H9 (cell line): ENCODE measurements around the gene CDH19. TPM values are rescaled to one million over a fixed set of nuclear protein-coding genes. Genes with fewer than 3 reads are reported as not detected.
A peak's percentile ranks its signal among the peaks of the same experiment; 100 is the strongest.

ENCODE experiments used
- DNase-seq: peaks from one replicate; pipeline ENCODE4 v3.0.0-alpha.2; 2017
- H2AFZ ChIP-seq: one replicate; pipeline ENCODE4 v1.6.1; 2013; ENCODE audit warnings: mild to moderate bottlenecking, low read length, control low read depth, moderate library complexity
- H2AK5ac ChIP-seq: 2 replicates; pipeline ENCODE4 v1.6.1; 2013; ENCODE audit warnings: low read length, control low read depth, mixed read lengths; ENCODE audit not compliant: insufficient read length
- H2BK120ac ChIP-seq: one replicate; pipeline ENCODE4 v1.6.1; 2013; ENCODE audit warnings: low read depth, mild to moderate bottlenecking, low read length, control low read depth, inconsistent platforms; ENCODE audit not compliant: poor library complexity, severe bottlenecking
- H2BK12ac ChIP-seq: 2 replicates; pipeline ENCODE4 v1.6.1; 2013; ENCODE audit warnings: low read length, control low read depth, mixed read lengths, low read depth; ENCODE audit not compliant: insufficient read length
- H2BK15ac ChIP-seq: 2 replicates; pipeline ENCODE4 v1.6.1; 2013; ENCODE audit warnings: low read depth, low read length, control low read depth
- H2BK20ac ChIP-seq: one replicate; pipeline ENCODE4 v1.6.1; 2013; ENCODE audit warnings: low read depth, mild to moderate bottlenecking, low read length, control low read depth, inconsistent platforms; ENCODE audit not compliant: poor library complexity, severe bottlenecking
- H2BK5ac ChIP-seq: 2 replicates; pipeline ENCODE4 v1.6.1; 2013; ENCODE audit warnings: low read length, control low read depth, mixed read lengths; ENCODE audit not compliant: insufficient read length
- H3K14ac ChIP-seq: 2 replicates; pipeline ENCODE4 v1.6.1; 2013; ENCODE audit warnings: low read length, control low read depth; ENCODE audit not compliant: insufficient read depth
- H3K18ac ChIP-seq: 2 replicates; pipeline ENCODE4 v1.6.1; 2013; ENCODE audit warnings: low read depth, mild to moderate bottlenecking, mixed read lengths, low read length, control low read depth; ENCODE audit not compliant: insufficient read length
- H3K23ac ChIP-seq: 2 replicates; pipeline ENCODE4 v1.6.1; 2013; ENCODE audit warnings: low read length, control low read depth, mixed read lengths, low read depth; ENCODE audit not compliant: insufficient read length
- H3K23me2 ChIP-seq: 2 replicates; pipeline ENCODE4 v1.6.1; 2013; ENCODE audit warnings: low read depth, mild to moderate bottlenecking, mixed read lengths, low read length, control low read depth; ENCODE audit not compliant: insufficient read length, poor library complexity, severe bottlenecking
- H3K27ac ChIP-seq: 2 replicates; pipeline ENCODE4 v1.5.1; 2013; ENCODE audit warnings: low read length, control low read depth, mixed read lengths, low read depth; ENCODE audit not compliant: insufficient read length
- H3K27me3 ChIP-seq: 2 replicates; pipeline ENCODE4 v1.6.1; 2013; ENCODE audit warnings: low read length, control low read depth, inconsistent platforms; ENCODE audit not compliant: insufficient read depth
- H3K4ac ChIP-seq: 2 replicates; pipeline ENCODE4 v1.6.1; 2013; ENCODE audit warnings: low read depth, mild to moderate bottlenecking, control low read depth, inconsistent platforms, low read length, moderate library complexity
- H3K4me1 ChIP-seq: 2 replicates; pipeline ENCODE4 v1.6.1; 2013; ENCODE audit warnings: low read length, control low read depth, inconsistent platforms; ENCODE audit not compliant: insufficient read depth
- H3K4me2 ChIP-seq: 2 replicates; pipeline ENCODE4 v1.6.1; 2013; ENCODE audit warnings: low read length, control low read depth, mixed read lengths; ENCODE audit not compliant: insufficient read length, insufficient read depth
- H3K56ac ChIP-seq: 2 replicates; pipeline ENCODE4 v1.6.1; 2013; ENCODE audit warnings: low read depth, mild to moderate bottlenecking, mixed read lengths, low read length, control low read depth; ENCODE audit not compliant: insufficient read length
- H3K79me1 ChIP-seq: 2 replicates; pipeline ENCODE4 v1.6.1; 2013; ENCODE audit warnings: low read depth, mild to moderate bottlenecking, moderate library complexity, low read length, control low read depth, inconsistent platforms; ENCODE audit not compliant: insufficient read depth, poor library complexity, severe bottlenecking
- H3K79me2 ChIP-seq: 2 replicates; pipeline ENCODE4 v1.6.1; 2013; ENCODE audit warnings: low read length, control low read depth, inconsistent platforms; ENCODE audit not compliant: insufficient read depth
- H3K9ac ChIP-seq: 2 replicates; pipeline ENCODE4 v1.6.1; 2013; ENCODE audit warnings: low read length, control low read depth, mixed read lengths; ENCODE audit not compliant: insufficient read length; ENCODE audit errors: extremely low read depth
- H3K9me3 ChIP-seq: one replicate; pipeline ENCODE4 v1.6.1; 2013; ENCODE audit warnings: low read depth, low read length, inconsistent platforms; ENCODE audit not compliant: control insufficient read depth
- H3T11ph ChIP-seq: one replicate; pipeline ENCODE4 v1.6.1; 2013; ENCODE audit warnings: mild to moderate bottlenecking, low read length, control low read depth, inconsistent platforms
- H4K20me1 ChIP-seq: one replicate; pipeline ENCODE4 v1.6.1; 2013; ENCODE audit not compliant: control insufficient read depth, insufficient read length, insufficient read depth
- H4K5ac ChIP-seq: 2 replicates; pipeline ENCODE4 v1.6.1; 2013; ENCODE audit warnings: low read depth, mild to moderate bottlenecking, mixed read lengths, low read length, control low read depth; ENCODE audit not compliant: insufficient read length
- H4K8ac ChIP-seq: replicated peaks from 2 replicates; pipeline ENCODE4 v1.6.1; 2013; ENCODE audit warnings: low read length, control low read depth, mixed read lengths, low read depth; ENCODE audit not compliant: insufficient read length
- H4K91ac ChIP-seq: 2 replicates; pipeline ENCODE4 v1.6.1; 2013; ENCODE audit warnings: low read depth, mild to moderate bottlenecking, moderate library complexity, mixed read lengths, low read length, control low read depth; ENCODE audit not compliant: insufficient read length
- H3K27ac Mint-ChIP-seq, 3 experiments: 2 replicates in 2 of 3; 3 replicates in 1 of 3; pipeline ENCODE4 v1.8.0; 2020 to 2021; ENCODE audit warnings: mixed read lengths in 3 of 3, mild to moderate bottlenecking in 1 of 3, moderate library complexity in 1 of 3
- H3K27me3 Mint-ChIP-seq: 2 replicates; pipeline ENCODE4 v1.8.0; 2021; ENCODE audit warnings: low read depth, mild to moderate bottlenecking, moderate library complexity, mixed read lengths
- H3K36me3 Mint-ChIP-seq, 3 experiments: 2 replicates in 2 of 3; 3 replicates in 1 of 3; pipeline ENCODE4 v1.8.0; 2020 to 2021; ENCODE audit warnings: low read depth in 3 of 3, mixed read lengths in 3 of 3; ENCODE audit not compliant: insufficient read depth in 1 of 3
- H3K4me1 Mint-ChIP-seq, 2 experiments: 2 replicates each; pipeline ENCODE4 v1.8.0; 2020; ENCODE audit warnings: mixed read lengths in 2 of 2
- H3K4me3 Mint-ChIP-seq, 2 experiments: 2 replicates in 1 of 2; 3 replicates in 1 of 2; pipeline ENCODE4 v1.8.0; 2020 to 2021; ENCODE audit warnings: mild to moderate bottlenecking in 2 of 2, mixed read lengths in 2 of 2, moderate library complexity in 1 of 2
- H3K9me3 Mint-ChIP-seq, 2 experiments: 2 replicates in 1 of 2; 3 replicates in 1 of 2; pipeline ENCODE4 v1.8.0; 2020; ENCODE audit warnings: mild to moderate bottlenecking in 2 of 2, mixed read lengths in 2 of 2, moderate library complexity in 1 of 2
- WGBS: extraction: QIAGEN DNeasy Blood & Tissue Kit; methylation state at CpG from one replicate; pipeline ENCODE4 v1.1.7; 2013; ENCODE audit warnings: missing lambda C conversion rate, low lambda C conversion rate, mixed read lengths; ENCODE audit not compliant: insufficient read length; ENCODE audit errors: extremely low coverage; 5-methylcytosine and 5-hydroxymethylcytosine counted together
- total RNA-seq: library from RNA; stranded (reverse); gene quantifications from 2 replicates; pipeline ENCODE4 v1.2.1, GENCODE V29; 2021
- TF ChIP-seq, protein P1 (sequence below): fragments of 200-600 bp; sonication (generic); conservative IDR thresholded peaks from 3 replicates; pipeline ENCODE4 v1.8.0; 2021; ENCODE audit warnings: antibody characterized with exemption, mild to moderate bottlenecking

The CDH19 gene
- total RNA-seq, 1 experiment from 2014 or later, result not detected

DNA sequence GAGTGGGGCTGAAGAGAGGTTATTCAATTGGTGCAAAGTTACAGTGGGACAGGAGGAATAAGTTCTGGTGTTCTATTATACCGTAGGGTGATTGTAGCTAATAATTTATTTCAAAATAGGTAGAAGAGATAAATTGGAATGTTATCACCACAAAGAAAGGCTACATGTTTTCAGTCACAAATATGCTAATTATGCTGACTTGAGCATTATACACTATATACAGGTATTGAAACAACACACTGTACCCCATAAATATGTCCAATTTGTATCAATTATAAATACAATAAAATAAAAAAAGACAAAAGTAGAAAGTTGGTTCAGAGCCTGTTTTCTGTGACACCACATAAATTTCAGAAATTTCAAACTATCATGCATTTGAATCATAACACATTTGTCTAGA, 97.7 kb downstream of the CDH19 start:
- Mint-ChIP-seq H3K4me1 (peaks cover 9 to 11% of the 10 kb centered on the region in 2 experiments), H3K27me3 (no peaks in the 10 kb centered on the region), H3K27ac (peak overlapping the region in 1 of 3 experiments; percentile 4; a peak in 1 of 7 replicates), H3K36me3 (no peaks in the 10 kb centered on the region), H3K9me3 (no peaks in the 10 kb centered on the region), H3K4me3 (no peak overlapping the region)
- H4K91ac ChIP-seq, result no peak overlapping the region
- H3T11ph ChIP-seq, result no peak overlapping the region
- no peak overlapping the region for H2BK20ac ChIP-seq
- H3K27me3 ChIP-seq, result no peaks in the 10 kb centered on the region
- no peak overlapping the region for H2BK5ac ChIP-seq
- H3K4me2 ChIP-seq, result no peak overlapping the region
- H4K5ac ChIP-seq, result no peak overlapping the region
- no peaks in the 10 kb centered on the region for H3K79me2 ChIP-seq
- no peak overlapping the region for H3K56ac ChIP-seq
- no peak for DNase-seq
- no peak overlapping the region for H3K23ac ChIP-seq
- no peak overlapping the region for H4K8ac ChIP-seq
- H3K9ac ChIP-seq, result no peak overlapping the region
- no peak overlapping the region for H2AK5ac ChIP-seq
- H3K4ac ChIP-seq, result no peak overlapping the region
- H3K9me3 ChIP-seq, result no peaks in the 10 kb centered on the region
- H3K4me1 ChIP-seq, result no peaks in the 10 kb centered on the region; the same call in 1 of the 2 replicates
- H2BK12ac ChIP-seq, result no peak overlapping the region
- H2BK120ac ChIP-seq, result no peak overlapping the region
- no peak overlapping the region for H3K27ac ChIP-seq
- H3K23me2 ChIP-seq, result no peaks in the 10 kb centered on the region
- H2BK15ac ChIP-seq, result no peak overlapping the region
- no peak overlapping the region for H2AFZ ChIP-seq
- TF ChIP-seq, protein P1, sequence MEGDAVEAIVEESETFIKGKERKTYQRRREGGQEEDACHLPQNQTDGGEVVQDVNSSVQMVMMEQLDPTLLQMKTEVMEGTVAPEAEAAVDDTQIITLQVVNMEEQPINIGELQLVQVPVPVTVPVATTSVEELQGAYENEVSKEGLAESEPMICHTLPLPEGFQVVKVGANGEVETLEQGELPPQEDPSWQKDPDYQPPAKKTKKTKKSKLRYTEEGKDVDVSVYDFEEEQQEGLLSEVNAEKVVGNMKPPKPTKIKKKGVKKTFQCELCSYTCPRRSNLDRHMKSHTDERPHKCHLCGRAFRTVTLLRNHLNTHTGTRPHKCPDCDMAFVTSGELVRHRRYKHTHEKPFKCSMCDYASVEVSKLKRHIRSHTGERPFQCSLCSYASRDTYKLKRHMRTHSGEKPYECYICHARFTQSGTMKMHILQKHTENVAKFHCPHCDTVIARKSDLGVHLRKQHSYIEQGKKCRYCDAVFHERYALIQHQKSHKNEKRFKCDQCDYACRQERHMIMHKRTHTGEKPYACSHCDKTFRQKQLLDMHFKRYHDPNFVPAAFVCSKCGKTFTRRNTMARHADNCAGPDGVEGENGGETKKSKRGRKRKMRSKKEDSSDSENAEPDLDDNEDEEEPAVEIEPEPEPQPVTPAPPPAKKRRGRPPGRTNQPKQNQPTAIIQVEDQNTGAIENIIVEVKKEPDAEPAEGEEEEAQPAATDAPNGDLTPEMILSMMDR, result no peak
- H3K14ac ChIP-seq, result no peak overlapping the region
- WGBS, result no CpG with 5 or more reads among the region's 1 CpG
- no peaks in the 10 kb centered on the region for H3K79me1 ChIP-seq
- H4K20me1 ChIP-seq, result no peaks in the 10 kb centered on the region
- no peak overlapping the region for H3K18ac ChIP-seq
